Activated naive CD4-positive, alpha-beta T cell treated with anti-CD3 and anti-CD28 coated beads, Interleukin-2, amount 50 U/mL, for 24 hours (primary cell): ENCODE results near the gene ACP1.

Source experiments
- H3K27ac Mint-ChIP-seq: one replicate; pipeline ENCODE4 v1.8.0; 2021; ENCODE audit warnings: mild to moderate bottlenecking, mixed read lengths
- H3K27me3 Mint-ChIP-seq: one replicate; pipeline ENCODE4 v1.8.0; 2021; ENCODE audit warnings: mixed read lengths
- H3K36me3 Mint-ChIP-seq: one replicate; pipeline ENCODE4 v1.8.0; 2021; ENCODE audit warnings: mixed read lengths
- H3K4me1 Mint-ChIP-seq: one replicate; pipeline ENCODE4 v1.8.0; 2021; ENCODE audit warnings: mixed read lengths
- H3K4me3 Mint-ChIP-seq: one replicate; pipeline ENCODE4 v1.8.0; 2021; ENCODE audit warnings: mild to moderate bottlenecking, mixed read lengths
- H3K9me3 Mint-ChIP-seq: one replicate; pipeline ENCODE4 v1.8.0; 2021; ENCODE audit warnings: mixed read lengths

ACP1 gene

DNA sequence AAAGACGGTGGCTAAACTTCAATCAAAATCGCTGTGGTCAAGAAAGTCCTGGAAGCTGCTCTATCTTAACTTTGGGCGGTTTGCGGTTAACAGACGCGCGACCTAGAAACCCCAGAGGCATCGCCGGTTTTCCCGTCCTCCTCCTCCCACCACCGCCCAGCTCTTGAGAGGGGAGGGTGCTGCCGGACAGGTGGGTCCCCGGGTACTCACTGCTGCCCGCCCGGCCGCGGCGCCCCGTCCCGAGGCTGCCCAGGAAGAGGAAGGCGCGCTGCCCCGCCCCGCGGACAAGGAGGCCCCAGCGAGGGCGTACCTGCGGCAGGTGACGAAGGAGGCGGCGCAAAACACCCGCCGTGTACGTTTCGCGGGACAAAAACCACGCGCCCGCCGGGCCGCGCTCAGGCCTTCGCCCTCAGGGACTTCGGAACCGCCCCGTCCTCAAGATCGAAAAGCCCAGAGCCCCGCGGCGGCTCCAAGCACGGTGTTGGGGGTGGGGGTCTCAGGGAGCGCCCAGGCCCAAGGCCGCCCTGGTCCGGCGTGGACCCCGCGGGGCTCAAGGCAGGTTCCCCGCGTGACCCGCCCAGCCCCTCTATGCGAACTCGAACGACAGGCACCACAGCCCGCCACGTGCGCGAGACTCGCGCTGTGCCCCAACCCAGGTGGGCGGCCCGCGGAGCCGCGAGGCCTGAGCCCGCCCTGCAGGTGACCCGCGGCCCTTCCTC, 814 bp upstream of the ACP1 start, which contains the start of gene SH3YL1:
TSS of gene SH3YL1 (minus strand) at position 259 of the 719 bp plus-strand sequence. CDS start at position 211, 48 bp downstream.
- Mint-ChIP-seq H3K36me3 (peaks cover 9% of the 10 kb centered on the region), H3K27me3 (no peaks in the 10 kb centered on the region), H3K4me1 (peaks cover 49% of the 10 kb centered on the region), H3K9me3 (no peaks in the 10 kb centered on the region), H3K27ac (peak within 1 kb of the TSS; percentile 98), H3K4me3 (peak within 1 kb of the TSS; percentile 95)

DNA sequence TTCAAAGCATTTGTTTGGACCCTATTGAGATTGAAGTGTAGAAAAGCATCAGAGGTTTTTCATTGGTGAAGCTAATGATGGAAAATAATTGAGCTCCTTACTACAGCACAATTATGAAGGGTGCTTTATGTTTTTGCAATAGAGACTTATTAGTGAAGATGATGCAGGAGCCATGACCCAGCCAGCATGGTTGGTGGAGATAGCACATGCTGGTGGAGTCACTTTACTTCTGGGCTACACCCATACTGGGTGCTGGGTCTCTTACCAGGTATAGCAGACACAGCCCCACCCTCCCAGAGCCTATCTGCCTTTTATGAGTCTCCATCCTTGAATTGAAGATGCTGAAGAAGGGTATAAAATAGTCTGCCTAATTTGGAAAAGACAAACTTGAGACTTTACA, 3.6 kb downstream of the ACP1 start:
- Mint-ChIP-seq H3K27ac (no peak overlapping the region), H3K36me3 (peaks cover 6% of the 10 kb centered on the region), H3K4me3 (no peak overlapping the region), H3K4me1 (peaks cover 61% of the 10 kb centered on the region), H3K27me3 (no peaks in the 10 kb centered on the region), H3K9me3 (no peaks in the 10 kb centered on the region)

DNA sequence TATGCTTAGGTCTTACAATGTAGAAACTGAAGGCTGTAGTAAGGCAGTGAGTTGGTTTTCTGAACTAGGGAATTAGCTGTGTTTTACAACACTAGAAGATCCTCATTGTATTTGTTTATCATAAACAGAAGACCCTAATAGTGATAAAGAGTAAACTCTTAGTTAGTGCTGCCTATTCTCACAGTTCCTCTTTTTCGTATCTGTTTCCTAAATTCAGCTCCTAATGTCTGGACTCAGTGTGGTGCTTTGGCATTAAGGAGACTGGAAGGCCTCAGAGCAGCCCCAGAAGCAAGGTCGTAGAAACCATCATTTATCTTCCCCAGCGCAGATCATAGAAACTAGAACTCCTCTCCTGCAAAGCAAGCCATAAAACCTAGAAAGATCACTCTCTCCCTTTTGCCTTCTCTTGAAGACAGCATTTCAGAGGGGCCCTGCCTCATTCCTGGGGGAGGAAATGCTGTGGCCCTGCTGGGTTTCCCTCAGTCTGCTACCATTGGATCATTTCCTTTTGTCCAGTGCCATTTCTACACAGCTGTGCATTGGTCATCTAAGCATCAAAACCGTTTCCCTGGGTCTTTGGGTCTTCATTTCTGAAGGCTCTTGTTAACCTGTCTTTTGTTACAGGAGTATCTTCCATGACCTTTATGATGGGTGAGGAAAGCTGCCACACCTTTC, 4.7 kb downstream of the ACP1 start:
- no peak overlapping the region for H3K4me3 Mint-ChIP-seq
- no peaks in the 10 kb centered on the region for H3K9me3 Mint-ChIP-seq
- H3K27ac Mint-ChIP-seq, result no peak overlapping the region
- H3K27me3 Mint-ChIP-seq, result no peaks in the 10 kb centered on the region
- peaks cover 6% of the 10 kb centered on the region for H3K36me3 Mint-ChIP-seq
- H3K4me1 Mint-ChIP-seq, result peaks cover 62% of the 10 kb centered on the region

DNA sequence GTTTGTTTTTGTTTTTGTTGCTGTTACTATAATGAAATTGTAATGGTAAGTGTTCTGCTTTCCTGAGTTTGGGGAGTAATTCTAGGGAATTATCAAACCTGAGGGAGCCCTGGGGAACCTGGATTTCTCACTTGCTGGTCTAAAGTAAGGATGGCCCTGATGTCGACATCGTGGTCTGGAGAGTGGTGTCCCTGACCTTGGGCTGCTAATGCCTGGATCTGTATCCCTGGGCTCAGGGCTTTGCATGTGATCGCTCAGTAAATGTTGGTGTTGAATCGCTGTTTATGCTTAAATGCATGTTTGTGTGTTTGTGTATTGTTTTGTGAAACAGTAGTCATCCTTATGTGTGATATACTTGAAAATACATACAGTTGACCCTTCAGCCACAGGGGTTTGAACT, 6.1 kb downstream of the ACP1 start:
- Mint-ChIP-seq H3K9me3 (no peaks in the 10 kb centered on the region), H3K4me1 (peaks cover 61% of the 10 kb centered on the region), H3K36me3 (peaks cover 6% of the 10 kb centered on the region), H3K27ac (no peak overlapping the region), H3K4me3 (no peak overlapping the region), H3K27me3 (no peaks in the 10 kb centered on the region)

DNA sequence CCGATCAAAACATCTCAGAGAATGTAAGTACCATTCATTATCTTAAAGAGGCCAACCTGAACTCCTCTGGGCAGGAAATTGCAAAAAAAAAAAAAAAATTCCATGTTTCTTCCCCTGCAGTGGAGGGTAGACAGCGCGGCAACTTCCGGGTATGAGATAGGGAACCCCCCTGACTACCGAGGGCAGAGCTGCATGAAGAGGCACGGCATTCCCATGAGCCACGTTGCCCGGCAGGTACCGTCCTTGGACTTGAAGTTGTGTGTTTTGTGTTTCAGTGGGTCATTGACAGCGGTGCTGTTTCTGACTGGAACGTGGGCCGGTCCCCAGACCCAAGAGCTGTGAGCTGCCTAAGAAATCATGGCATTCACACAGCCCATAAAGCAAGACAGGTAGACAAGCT, 7.2 kb downstream of the ACP1 start:
- Mint-ChIP-seq H3K27me3 (no peaks in the 10 kb centered on the region), H3K36me3 (peaks cover 6% of the 10 kb centered on the region), H3K4me3 (no peak overlapping the region), H3K9me3 (no peaks in the 10 kb centered on the region), H3K4me1 (peaks cover 51% of the 10 kb centered on the region), H3K27ac (no peak overlapping the region)

DNA sequence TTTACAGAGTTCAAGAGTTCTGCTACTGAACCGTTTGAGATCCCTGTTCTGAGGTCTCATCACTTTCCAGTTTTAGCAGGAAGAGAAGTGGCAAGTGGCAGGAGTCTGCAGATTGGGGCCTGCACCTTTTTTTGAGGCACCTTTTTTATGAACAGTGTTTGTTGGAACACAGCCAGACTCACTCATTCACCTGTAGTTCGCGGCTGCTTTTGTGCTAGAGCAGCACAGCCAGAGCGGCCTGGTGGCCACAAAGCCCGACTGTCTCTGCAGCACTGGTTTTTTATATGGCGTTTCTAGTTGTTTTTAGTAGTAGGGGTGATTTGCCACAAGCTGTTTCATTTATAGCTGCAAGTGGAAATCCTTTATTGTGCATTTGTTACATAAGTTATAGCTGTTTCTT, 8.6 kb downstream of the ACP1 start:
- Mint-ChIP-seq H3K4me1 (peaks cover 37% of the 10 kb centered on the region), H3K27me3 (no peaks in the 10 kb centered on the region), H3K27ac (no peak overlapping the region), H3K9me3 (no peaks in the 10 kb centered on the region), H3K36me3 (peaks cover 8% of the 10 kb centered on the region), H3K4me3 (no peak overlapping the region)

DNA sequence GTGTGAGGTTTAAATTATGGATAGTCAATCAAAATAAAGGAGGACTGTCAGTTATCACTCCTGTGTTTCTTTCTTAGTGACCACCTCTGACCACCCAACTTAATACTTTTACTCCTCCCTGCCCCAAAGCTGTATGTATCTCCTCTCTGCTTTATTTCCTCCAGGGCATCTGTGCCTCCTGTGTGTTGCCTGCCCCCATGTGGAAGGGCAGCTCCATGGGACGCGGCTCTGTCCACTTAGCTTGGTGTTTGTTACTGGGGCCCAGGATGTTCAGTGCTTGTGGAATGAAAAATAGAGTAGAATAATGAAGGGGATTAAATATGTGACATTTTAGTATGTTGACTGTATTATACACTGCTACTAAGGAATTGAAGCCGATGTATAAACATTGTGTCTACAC, 9.8 kb downstream of the ACP1 start:
- H3K36me3 Mint-ChIP-seq, result peaks cover 7% of the 10 kb centered on the region
- no peak overlapping the region for H3K27ac Mint-ChIP-seq

DNA sequence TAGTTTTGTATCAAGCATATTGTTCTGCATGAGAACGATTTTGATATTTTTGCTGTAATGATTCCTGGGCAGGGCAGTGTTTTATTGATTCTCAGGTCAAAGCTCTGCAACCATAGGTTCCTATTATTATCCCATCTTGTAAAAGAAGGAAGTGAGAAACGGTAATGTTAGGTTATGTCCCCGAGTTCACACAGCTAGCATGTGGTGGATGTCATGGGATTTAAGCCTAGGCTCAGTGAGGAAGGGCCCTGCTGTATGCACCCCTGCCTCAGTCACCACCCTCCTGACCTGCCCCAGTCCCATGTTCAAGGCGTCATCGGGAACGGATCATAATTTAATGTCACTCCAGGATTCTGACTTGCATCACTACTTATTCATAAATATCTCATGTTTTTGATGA, 10.7 kb downstream of the ACP1 start:
- Mint-ChIP-seq H3K4me3 (no peak overlapping the region), H3K27me3 (no peaks in the 10 kb centered on the region), H3K9me3 (no peaks in the 10 kb centered on the region), H3K4me1 (peaks cover 18% of the 10 kb centered on the region), H3K27ac (no peak overlapping the region), H3K36me3 (peaks cover 7% of the 10 kb centered on the region)

More for the DNA sequence above, 9.8 kb downstream of the ACP1 start:
- H3K4me1 Mint-ChIP-seq, result peaks cover 28% of the 10 kb centered on the region
- no peaks in the 10 kb centered on the region for H3K9me3 Mint-ChIP-seq
- H3K27me3 Mint-ChIP-seq, result no peaks in the 10 kb centered on the region
- H3K4me3 Mint-ChIP-seq, result no peak overlapping the region

DNA sequence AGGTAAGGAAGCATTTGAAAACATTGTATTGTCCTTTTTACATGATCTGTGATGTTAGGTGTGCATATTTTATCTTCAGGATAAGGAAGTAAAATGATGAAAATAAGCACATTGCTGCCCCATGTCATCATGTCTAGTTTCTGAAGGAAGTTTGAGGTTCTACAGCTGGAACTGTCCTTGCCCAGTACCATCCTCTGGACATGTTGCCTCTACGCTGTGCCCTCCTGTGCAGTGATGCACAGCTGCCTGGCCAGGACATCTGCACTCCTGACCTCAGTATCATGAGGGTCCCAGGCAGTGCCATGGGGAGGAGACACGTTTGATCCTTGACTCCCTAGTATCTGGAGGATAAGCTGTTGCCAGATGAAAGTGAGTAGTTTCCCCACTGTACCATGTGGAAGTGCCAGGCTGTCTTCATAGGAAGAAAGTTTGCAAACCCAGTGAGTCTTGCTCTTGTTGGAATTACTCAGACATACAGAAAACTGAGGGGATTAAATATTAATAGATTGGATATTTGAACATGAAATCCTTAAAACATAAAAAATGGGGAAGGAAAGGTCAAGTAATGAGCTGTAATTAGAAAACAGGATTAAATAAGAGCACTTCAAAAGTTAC, 13.7 kb downstream of the ACP1 start:
- Mint-ChIP-seq H3K27ac (no peak overlapping the region), H3K36me3 (peaks cover 4% of the 10 kb centered on the region), H3K4me3 (no peak overlapping the region), H3K27me3 (no peaks in the 10 kb centered on the region), H3K9me3 (no peaks in the 10 kb centered on the region), H3K4me1 (peaks cover 3% of the 10 kb centered on the region)

DNA sequence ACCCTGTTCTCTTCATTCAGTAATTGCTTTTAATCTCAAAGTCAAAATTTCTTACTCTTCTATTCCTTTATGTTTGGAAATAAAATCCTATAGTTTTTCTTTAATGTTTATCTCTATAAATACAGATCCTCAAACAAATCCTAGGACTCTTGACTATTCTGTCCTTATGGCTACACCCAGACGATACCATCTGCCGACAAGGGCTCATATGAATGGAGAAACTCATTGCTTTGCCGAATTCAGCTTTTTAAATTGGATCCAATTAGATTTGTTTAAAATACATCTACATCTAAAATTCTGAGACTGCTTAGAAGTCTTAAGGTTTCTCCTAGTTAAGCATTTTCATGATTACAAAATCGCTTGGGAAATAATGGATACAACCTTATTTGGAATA, 14.2 kb downstream of the ACP1 start:
- Mint-ChIP-seq H3K4me3 (no peak overlapping the region), H3K27me3 (no peaks in the 10 kb centered on the region), H3K4me1 (peaks cover 3% of the 10 kb centered on the region), H3K27ac (no peak overlapping the region), H3K36me3 (peaks cover 4% of the 10 kb centered on the region), H3K9me3 (no peaks in the 10 kb centered on the region)

DNA sequence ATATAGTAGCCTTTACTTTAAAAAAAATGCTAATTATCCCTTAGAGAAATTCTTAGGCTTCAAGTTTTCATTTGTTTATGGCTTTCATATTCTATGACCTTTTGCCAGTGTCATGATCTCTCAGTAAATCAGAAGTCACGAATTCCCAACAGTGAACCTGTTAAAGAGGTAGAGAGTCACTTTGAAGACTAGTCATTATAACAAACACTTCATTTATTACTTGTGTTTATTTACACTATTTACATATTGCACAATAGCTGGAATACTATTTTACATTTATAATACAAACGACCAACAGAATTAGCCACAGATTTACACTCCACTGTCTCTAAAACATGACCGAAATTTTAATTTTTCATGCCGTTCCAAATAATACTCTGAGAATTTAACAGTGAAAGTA, 14.6 kb downstream of the ACP1 start:
- Mint-ChIP-seq H3K4me1 (peaks cover 3% of the 10 kb centered on the region), H3K27me3 (no peaks in the 10 kb centered on the region), H3K4me3 (no peak overlapping the region), H3K27ac (no peak overlapping the region), H3K36me3 (peaks cover 4% of the 10 kb centered on the region), H3K9me3 (no peaks in the 10 kb centered on the region)

DNA sequence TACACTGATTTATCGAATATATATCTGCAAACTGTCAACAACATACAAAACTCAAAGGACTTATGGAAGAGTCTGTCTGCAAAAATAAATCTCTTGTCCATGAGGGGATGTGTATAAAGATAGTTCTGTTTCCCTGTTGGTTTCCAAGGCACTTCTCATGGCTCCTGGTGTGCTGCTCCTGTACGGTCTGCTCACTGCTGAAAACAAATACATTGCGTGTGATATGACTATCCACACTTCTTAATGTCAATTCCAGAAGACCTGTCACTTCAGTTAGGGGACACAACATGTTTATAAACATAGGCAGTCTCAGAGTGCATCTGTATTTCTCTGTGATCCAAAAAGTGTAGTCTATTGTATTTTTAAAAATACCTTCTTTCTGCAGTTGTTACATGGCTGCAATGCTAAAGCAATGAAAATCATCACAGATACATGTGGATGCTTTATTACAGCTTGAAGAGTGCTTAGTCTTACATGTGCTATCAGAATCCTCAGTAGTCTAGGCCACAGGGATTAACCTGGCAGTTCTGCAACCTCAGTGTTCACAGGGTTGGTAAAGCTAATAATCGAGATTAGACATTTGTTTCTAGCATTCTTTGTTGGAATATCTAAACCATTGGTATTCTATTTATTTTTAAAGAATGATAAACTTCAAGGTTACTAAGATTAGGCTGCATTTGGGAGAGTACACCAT, 15.4 kb downstream of the ACP1 start:
- no peaks in the 10 kb centered on the region for H3K27me3 Mint-ChIP-seq
- H3K9me3 Mint-ChIP-seq, result no peaks in the 10 kb centered on the region
- H3K4me1 Mint-ChIP-seq, result no peaks in the 10 kb centered on the region
- no peak overlapping the region for H3K4me3 Mint-ChIP-seq
- no peak overlapping the region for H3K27ac Mint-ChIP-seq
- peaks cover 4% of the 10 kb centered on the region for H3K36me3 Mint-ChIP-seq

DNA sequence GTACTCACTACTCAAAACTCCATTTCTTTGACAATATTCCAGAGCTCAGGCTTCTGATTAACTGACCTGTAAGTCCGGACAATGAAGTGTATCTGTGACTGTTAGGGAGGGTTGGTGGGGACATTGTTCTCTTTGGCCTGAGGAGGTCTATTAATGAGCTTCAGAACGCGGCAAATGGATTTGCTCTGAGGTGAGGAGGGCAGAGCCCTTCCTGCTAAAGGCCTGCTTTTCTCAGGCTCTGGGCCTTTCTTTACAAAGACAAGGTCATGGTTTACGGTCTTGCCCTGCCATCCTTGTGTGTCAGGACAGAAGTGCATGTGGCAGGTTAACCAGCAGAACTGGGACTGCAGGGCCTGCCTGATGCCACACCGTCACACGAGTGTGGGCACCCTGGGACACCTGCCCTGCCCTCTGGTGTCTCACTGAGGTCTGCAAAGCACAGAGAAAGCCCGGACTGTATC, 15.9 kb downstream of the ACP1 start:
- Mint-ChIP-seq H3K27me3 (no peaks in the 10 kb centered on the region), H3K27ac (no peak overlapping the region), H3K4me3 (no peak overlapping the region), H3K4me1 (no peaks in the 10 kb centered on the region), H3K36me3 (peaks cover 4% of the 10 kb centered on the region), H3K9me3 (no peaks in the 10 kb centered on the region)

DNA sequence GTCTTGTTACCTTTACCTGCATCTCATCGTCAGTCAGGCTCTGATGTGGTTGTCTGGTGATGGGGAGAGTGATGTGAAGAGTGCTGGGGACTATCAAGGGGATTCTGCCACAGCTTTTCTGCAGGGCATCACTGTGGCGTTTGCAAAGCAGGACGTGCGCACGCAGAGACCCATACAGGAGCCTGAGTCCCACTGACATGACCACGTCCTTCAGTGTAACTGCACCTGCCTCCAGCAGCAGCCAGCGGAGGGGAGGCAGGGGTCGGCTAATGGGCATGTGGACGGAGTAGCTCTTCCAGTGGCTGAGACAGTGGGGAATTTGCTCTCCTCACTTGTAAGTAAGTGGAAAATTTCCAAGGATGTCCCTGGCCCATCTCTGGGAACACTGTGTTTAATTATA, 16.6 kb downstream of the ACP1 start:
- no peaks in the 10 kb centered on the region for H3K9me3 Mint-ChIP-seq
- no peaks in the 10 kb centered on the region for H3K4me1 Mint-ChIP-seq
- peaks cover 4% of the 10 kb centered on the region for H3K36me3 Mint-ChIP-seq
- H3K27ac Mint-ChIP-seq, result no peak overlapping the region
- H3K27me3 Mint-ChIP-seq, result peaks cover 3% of the 10 kb centered on the region
- H3K4me3 Mint-ChIP-seq, result no peak overlapping the region

DNA sequence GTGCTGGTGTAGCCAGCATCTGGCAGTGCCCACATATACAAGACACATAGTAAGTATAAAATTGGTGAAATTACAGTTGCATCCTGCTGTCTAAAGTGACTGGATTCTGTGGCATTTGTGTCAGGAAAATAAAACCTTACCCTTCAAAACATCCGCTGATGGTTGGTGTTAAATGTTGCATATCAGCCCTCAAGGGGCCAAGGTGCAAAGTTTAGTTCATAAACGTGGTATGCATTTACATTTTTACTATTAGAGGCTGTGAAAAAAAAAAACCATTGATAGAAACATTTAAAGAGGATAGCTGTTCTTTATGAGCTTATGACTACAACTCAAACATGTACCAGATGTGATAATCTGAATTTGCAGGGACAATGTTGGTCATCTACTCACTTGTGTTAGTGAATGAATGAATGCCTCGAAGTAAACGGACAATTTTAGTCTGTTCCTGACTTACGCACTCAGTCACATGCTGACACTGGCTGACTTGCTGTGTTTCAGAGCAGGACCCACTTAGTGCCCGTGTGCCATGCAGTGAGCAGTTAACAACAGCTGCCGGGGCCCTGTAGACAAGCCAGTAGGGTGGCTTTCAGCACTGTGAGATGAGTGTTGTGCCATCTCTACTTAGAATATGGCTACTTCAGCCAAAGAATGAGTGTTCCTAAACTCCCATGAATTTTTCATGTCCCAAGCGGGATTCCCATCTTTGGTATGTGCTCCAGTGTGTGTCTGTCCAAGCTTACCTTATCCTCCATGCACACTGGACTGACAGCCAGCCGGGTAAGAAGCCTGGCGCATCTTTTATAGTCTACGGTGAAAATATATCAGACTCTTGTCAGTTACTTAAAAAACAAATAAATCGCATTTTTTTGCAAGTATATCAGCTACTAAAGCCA, 17.9 kb downstream of the ACP1 start:
- Mint-ChIP-seq H3K27ac (no peak overlapping the region), H3K9me3 (no peaks in the 10 kb centered on the region), H3K27me3 (peaks cover 6% of the 10 kb centered on the region), H3K4me1 (peaks cover 3% of the 10 kb centered on the region), H3K36me3 (peaks cover 4% of the 10 kb centered on the region), H3K4me3 (no peak overlapping the region)
